ENCODE data around the gene ACVR2B. TPM values are rescaled to one million over a fixed set of nuclear protein-coding genes. Genes with fewer than 3 reads are reported as not detected.

ACVR2B gene
- total and polyA plus RNA-seq, 10 of the 15 experiments (the other 5 are each of a cell fraction or from before 2014, with no cell fraction given) = 0.27 to 2.9 (median 1.0) TPM

DNA sequence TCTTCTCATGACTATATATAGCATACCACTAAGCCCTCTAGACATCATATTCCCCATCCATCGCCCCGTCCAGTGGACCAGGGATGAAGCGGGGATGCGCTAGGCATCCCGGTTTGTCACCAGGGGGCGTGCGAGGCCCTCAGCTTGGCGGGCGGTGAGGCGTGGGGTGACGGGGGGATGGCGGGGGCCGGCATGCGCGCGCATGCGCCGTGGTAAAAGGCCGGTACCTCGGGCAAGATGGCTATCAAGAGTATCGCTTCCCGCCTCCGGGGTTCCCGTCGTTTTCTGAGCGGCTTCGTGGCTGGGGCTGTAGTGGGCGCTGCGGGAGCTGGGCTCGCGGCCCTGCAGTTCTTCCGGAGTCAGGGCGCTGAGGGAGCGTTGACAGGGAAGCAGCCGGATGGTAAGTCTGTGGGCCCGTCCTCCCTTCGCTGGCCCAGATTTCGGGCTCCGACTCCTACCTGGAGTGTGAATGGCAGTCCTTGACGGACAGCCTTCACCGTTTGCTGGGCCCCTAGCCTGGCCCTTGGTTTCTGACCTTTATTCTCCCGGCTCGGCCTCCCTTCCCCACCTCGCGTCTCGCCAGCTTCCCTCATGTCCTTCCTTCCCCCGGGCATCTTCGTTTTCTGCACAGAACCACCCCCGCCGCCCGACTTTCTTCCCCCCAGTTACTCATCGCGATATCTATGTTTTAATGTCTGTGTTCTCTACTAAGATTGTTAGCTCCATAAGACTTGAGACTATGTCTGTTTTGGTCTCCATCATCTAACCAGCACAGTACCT, 42.6 kb downstream of the ACVR2B start, which contains the start of gene EXOG (continued):
- TF ChIP-seq NR2C1 (IDR thresholded peaks at IDR 0.05) (no peak), MYC (IDR thresholded peaks at IDR 0.05; ENCODE audit: insufficient read depth, insufficient read length, insufficient replicate concordance, low read length, severe bottlenecking) (no peak), POLR2A (IDR thresholded peaks at IDR 0.05; ENCODE audit: low read depth, low read length) (peak; percentile 77), EED (IDR thresholded peaks at IDR 0.05; ENCODE audit: low read depth) (peak; percentile 41; the same call in 1 of the 2 replicates), SMAD1 (IDR thresholded peaks at IDR 0.05; ENCODE audit: low read depth, partially characterized antibody) (no peak), POLR2AphosphoS2 (IDR thresholded peaks at IDR 0.05; ENCODE audit: low read depth, low read length) (no peak), TCF12 (IDR thresholded peaks at IDR 0.05; ENCODE audit: low read depth, low read length) (no peak), NR2C2 (IDR thresholded peaks at IDR 0.05; ENCODE audit: borderline replicate concordance, control insufficient read depth, insufficient read length, low read depth) (no peak), POU2F2 (IDR thresholded peaks at IDR 0.05; ENCODE audit: borderline replicate concordance, low read depth, low read length) (0 out of 3 replicates have a peak, but pooled peaks have one; percentile 10), MEF2A (IDR thresholded peaks at IDR 0.05; ENCODE audit: insufficient read depth, low read depth, low read length) (no peak), CEBPB (IDR thresholded peaks at IDR 0.05; ENCODE audit: borderline replicate concordance in 1 of 2, low read depth in 2 of 2, low read length in 2 of 2) (no peak), ZNF274 (IDR thresholded peaks at IDR 0.05; ENCODE audit: insufficient read depth, insufficient read length) (no peak), IRF4 (IDR thresholded peaks at IDR 0.05; ENCODE audit: low read depth, low read length) (no peak), DPF2 (IDR thresholded peaks at IDR 0.05) (0 out of 2 replicates have a peak, but pooled peaks have one; percentile 53), NFXL1 (IDR thresholded peaks at IDR 0.05; ENCODE audit: borderline replicate concordance) (no peak), RELA (IDR thresholded peaks at IDR 0.05; ENCODE audit: borderline replicate concordance, partially characterized antibody) (no peak), MYB (IDR thresholded peaks at IDR 0.05; ENCODE audit: borderline replicate concordance, low read depth, low read length) (no peak)
- TF ChIP-seq, protein P1, sequence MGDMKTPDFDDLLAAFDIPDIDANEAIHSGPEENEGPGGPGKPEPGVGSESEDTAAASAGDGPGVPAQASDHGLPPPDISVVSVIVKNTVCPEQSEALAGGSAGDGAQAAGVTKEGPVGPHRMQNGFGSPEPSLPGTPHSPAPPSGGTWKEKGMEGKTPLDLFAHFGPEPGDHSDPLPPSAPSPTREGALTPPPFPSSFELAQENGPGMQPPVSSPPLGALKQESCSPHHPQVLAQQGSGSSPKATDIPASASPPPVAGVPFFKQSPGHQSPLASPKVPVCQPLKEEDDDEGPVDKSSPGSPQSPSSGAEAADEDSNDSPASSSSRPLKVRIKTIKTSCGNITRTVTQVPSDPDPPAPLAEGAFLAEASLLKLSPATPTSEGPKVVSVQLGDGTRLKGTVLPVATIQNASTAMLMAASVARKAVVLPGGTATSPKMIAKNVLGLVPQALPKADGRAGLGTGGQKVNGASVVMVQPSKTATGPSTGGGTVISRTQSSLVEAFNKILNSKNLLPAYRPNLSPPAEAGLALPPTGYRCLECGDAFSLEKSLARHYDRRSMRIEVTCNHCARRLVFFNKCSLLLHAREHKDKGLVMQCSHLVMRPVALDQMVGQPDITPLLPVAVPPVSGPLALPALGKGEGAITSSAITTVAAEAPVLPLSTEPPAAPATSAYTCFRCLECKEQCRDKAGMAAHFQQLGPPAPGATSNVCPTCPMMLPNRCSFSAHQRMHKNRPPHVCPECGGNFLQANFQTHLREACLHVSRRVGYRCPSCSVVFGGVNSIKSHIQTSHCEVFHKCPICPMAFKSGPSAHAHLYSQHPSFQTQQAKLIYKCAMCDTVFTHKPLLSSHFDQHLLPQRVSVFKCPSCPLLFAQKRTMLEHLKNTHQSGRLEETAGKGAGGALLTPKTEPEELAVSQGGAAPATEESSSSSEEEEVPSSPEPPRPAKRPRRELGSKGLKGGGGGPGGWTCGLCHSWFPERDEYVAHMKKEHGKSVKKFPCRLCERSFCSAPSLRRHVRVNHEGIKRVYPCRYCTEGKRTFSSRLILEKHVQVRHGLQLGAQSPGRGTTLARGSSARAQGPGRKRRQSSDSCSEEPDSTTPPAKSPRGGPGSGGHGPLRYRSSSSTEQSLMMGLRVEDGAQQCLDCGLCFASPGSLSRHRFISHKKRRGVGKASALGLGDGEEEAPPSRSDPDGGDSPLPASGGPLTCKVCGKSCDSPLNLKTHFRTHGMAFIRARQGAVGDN (IDR thresholded peaks at IDR 0.05) = 0 out of 2 replicates have a peak, but pooled peaks have one; percentile 57
- TF ChIP-seq, protein P2, sequence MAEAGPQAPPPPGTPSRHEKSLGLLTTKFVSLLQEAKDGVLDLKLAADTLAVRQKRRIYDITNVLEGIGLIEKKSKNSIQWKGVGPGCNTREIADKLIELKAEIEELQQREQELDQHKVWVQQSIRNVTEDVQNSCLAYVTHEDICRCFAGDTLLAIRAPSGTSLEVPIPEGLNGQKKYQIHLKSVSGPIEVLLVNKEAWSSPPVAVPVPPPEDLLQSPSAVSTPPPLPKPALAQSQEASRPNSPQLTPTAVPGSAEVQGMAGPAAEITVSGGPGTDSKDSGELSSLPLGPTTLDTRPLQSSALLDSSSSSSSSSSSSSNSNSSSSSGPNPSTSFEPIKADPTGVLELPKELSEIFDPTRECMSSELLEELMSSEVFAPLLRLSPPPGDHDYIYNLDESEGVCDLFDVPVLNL (IDR thresholded peaks at IDR 0.05; ENCODE audit: low read depth, low read length) = peak; percentile 67; the same call in 1 of the 2 replicates
- TF ChIP-seq, protein P3, sequence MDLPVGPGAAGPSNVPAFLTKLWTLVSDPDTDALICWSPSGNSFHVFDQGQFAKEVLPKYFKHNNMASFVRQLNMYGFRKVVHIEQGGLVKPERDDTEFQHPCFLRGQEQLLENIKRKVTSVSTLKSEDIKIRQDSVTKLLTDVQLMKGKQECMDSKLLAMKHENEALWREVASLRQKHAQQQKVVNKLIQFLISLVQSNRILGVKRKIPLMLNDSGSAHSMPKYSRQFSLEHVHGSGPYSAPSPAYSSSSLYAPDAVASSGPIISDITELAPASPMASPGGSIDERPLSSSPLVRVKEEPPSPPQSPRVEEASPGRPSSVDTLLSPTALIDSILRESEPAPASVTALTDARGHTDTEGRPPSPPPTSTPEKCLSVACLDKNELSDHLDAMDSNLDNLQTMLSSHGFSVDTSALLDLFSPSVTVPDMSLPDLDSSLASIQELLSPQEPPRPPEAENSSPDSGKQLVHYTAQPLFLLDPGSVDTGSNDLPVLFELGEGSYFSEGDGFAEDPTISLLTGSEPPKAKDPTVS (IDR thresholded peaks at IDR 0.05; ENCODE audit: low read depth, low read length) = no peak
- TF ChIP-seq, protein P4, sequence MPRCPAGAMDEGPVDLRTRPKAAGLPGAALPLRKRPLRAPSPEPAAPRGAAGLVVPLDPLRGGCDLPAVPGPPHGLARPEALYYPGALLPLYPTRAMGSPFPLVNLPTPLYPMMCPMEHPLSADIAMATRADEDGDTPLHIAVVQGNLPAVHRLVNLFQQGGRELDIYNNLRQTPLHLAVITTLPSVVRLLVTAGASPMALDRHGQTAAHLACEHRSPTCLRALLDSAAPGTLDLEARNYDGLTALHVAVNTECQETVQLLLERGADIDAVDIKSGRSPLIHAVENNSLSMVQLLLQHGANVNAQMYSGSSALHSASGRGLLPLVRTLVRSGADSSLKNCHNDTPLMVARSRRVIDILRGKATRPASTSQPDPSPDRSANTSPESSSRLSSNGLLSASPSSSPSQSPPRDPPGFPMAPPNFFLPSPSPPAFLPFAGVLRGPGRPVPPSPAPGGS (IDR thresholded peaks at IDR 0.05; ENCODE audit: borderline replicate concordance, insufficient read depth, low read depth, low read length, poor library complexity, severe bottlenecking) = no peak
